HCT116 (cell line): Measurements from ENCODE around the gene ADGRD1.

ENCODE experiments used
- EGR1 ChIP-seq: IDR thresholded peaks from 2 replicates; pipeline ENCODE4 v1.6.1; 2012; ENCODE audit warnings: low read depth
- EZH2phosphoT487 ChIP-seq: fragments of 200-600 bp; IDR thresholded peaks from 2 replicates; pipeline ENCODE4 v1.6.1; 2018; ENCODE audit warnings: antibody characterized with exemption, borderline replicate concordance
- JUND ChIP-seq: IDR thresholded peaks from 2 replicates; pipeline ENCODE4 v1.6.1; 2012
- POLR2A ChIP-seq: IDR thresholded peaks from 2 replicates; pipeline ENCODE4 v1.7.0; 2011; ENCODE audit warnings: borderline replicate concordance; ENCODE audit not compliant: insufficient read depth, insufficient read length; ENCODE audit errors: extremely low read depth
- POLR2AphosphoS5 ChIP-seq: IDR thresholded peaks from 2 replicates; pipeline ENCODE4 v1.6.1; 2011; ENCODE audit warnings: mild to moderate bottlenecking, low read depth, low read length, moderate library complexity
- RAD21 ChIP-seq: IDR thresholded peaks from 2 replicates; pipeline ENCODE4 v1.6.1; 2012; ENCODE audit warnings: low read depth, mild to moderate bottlenecking
- SP1 ChIP-seq: IDR thresholded peaks from 2 replicates; pipeline ENCODE4 v1.6.1; 2012; ENCODE audit warnings: low read depth
- TCF7L2 ChIP-seq: IDR thresholded peaks from 2 replicates; pipeline ENCODE4 v1.7.0; 2011; ENCODE audit warnings: borderline replicate concordance, inconsistent platforms; ENCODE audit not compliant: insufficient read depth, insufficient read length; ENCODE audit errors: extremely low read depth
- ZFX ChIP-seq: fragments of 450-650 bp; IDR thresholded peaks from 2 replicates; pipeline ENCODE4 v1.6.1; 2017
- ZNF274 ChIP-seq: fragments of 200-500 bp; sonication (Bioruptor generic); IDR thresholded peaks from 2 replicates; pipeline ENCODE4 v1.6.1; 2014; ENCODE audit warnings: mild to moderate bottlenecking, low read depth, low read length, inconsistent platforms
- TF ChIP-seq, protein P1 (sequence below), 3 experiments: fragments of 200-600 bp in 1 of 3; sonication (generic) in 1 of 3; IDR thresholded peaks in 2 of 3; conservative IDR thresholded peaks in 1 of 3; 2 replicates each; pipeline ENCODE4 v1.5.1; 2012 to 2017; ENCODE audit warnings: low read depth in 2 of 3, low read length in 2 of 3, antibody characterized with exemption in 1 of 3, borderline replicate concordance in 1 of 3, control low read depth in 1 of 3, mild to moderate bottlenecking in 1 of 3, mixed read lengths in 1 of 3, mixed run types in 1 of 3, moderate library complexity in 1 of 3; ENCODE audit not compliant: insufficient read depth in 1 of 3
- TF ChIP-seq, protein P2 (sequence below): IDR thresholded peaks from 2 replicates; pipeline ENCODE4 v1.6.1; 2012

DNA sequence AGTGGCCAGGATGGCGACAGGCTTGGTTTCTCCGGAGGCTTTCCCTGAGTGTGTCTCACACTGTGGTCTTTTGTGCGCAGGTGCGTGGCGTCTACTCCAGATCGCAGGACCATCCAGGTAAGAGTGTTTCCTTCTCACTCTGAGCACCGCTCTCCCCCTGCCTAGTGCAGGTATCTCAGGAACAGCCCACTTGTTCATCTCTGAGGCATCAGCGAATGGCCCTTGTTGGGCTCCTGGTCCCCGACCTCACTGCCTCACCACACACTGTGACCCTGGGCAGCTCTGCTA is 781 bp downstream of the ADGRD1 start:
- TF ChIP-seq, protein P1, sequence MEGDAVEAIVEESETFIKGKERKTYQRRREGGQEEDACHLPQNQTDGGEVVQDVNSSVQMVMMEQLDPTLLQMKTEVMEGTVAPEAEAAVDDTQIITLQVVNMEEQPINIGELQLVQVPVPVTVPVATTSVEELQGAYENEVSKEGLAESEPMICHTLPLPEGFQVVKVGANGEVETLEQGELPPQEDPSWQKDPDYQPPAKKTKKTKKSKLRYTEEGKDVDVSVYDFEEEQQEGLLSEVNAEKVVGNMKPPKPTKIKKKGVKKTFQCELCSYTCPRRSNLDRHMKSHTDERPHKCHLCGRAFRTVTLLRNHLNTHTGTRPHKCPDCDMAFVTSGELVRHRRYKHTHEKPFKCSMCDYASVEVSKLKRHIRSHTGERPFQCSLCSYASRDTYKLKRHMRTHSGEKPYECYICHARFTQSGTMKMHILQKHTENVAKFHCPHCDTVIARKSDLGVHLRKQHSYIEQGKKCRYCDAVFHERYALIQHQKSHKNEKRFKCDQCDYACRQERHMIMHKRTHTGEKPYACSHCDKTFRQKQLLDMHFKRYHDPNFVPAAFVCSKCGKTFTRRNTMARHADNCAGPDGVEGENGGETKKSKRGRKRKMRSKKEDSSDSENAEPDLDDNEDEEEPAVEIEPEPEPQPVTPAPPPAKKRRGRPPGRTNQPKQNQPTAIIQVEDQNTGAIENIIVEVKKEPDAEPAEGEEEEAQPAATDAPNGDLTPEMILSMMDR (IDR thresholded peaks at IDR 0.05 in 2 of 3, conservative IDR thresholded peaks at IDR 0.05 in 1 of 3; ENCODE audit: borderline replicate concordance in 1 of 3, insufficient read depth in 1 of 3, low read depth in 2 of 3, low read length in 2 of 3) = no peak
- TF ChIP-seq EGR1 (no peak), SP1 (no peak), POLR2A (no peak), ZFX (no peak), POLR2AphosphoS5 (no peak), RAD21 (no peak), JUND (no peak), ZNF274 (no peak), TCF7L2 (no peak), EZH2phosphoT487 (no peak)
- TF ChIP-seq, protein P2, sequence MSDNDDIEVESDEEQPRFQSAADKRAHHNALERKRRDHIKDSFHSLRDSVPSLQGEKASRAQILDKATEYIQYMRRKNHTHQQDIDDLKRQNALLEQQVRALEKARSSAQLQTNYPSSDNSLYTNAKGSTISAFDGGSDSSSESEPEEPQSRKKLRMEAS = no peak
